ENCODE data around the gene TMEM52B. TPM values are rescaled to one million over a fixed set of nuclear protein-coding genes. Genes with fewer than 3 reads are reported as not detected.
"Not testable (repeated sequence)": the region's sequence is repeated elsewhere in the genome, so short reads cannot be mapped to it uniquely, and the experiment has no call there.

Gene TMEM52B
- total RNA-seq, 1 donor from 2014 or later = not detected

DNA sequence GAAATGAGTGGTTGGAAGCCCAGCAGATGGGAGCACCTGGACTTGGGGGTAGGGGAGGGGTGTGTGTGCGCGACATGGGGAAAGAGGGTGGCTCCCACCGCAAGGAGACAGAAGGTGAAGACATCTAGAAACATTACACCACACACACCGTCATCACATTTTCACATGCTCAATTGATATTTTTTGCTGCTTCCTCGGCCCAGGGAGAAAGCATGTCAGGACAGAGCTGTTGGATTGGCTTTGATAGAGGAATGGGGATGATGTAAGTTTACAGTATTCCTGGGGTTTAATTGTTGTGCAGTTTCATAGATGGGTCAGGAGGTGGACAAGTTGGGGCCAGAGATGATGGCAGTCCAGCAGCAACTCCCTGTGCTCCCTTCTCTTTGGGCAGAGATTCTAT lies 43.0 kb downstream of the TMEM52B start:
- no peaks in the 10 kb centered on the region for H3K9me3 ChIP-seq
- peaks cover 14% of the 10 kb centered on the region for H3K4me1 ChIP-seq
- intact Hi-C loops (cut with DNase I) = no loop called here
- H3K4me3 ChIP-seq = no peak overlapping the region
- no peak for DNase-seq (ENCODE audit: extremely low spot score in 2 of 2)
- H3K36me3 ChIP-seq = peaks cover 7 to 67% of the 10 kb centered on the region in 2 donors
- H3K27ac ChIP-seq = no peak overlapping the region
- TF ChIP-seq POLR2AphosphoS5 (IDR thresholded peaks at IDR 0.05; ENCODE audit: insufficient read depth in 1 of 2, low read depth in 1 of 2) (no peak), POLR2A (IDR thresholded peaks at IDR 0.05) (no peak)
- TF ChIP-seq, protein P1, sequence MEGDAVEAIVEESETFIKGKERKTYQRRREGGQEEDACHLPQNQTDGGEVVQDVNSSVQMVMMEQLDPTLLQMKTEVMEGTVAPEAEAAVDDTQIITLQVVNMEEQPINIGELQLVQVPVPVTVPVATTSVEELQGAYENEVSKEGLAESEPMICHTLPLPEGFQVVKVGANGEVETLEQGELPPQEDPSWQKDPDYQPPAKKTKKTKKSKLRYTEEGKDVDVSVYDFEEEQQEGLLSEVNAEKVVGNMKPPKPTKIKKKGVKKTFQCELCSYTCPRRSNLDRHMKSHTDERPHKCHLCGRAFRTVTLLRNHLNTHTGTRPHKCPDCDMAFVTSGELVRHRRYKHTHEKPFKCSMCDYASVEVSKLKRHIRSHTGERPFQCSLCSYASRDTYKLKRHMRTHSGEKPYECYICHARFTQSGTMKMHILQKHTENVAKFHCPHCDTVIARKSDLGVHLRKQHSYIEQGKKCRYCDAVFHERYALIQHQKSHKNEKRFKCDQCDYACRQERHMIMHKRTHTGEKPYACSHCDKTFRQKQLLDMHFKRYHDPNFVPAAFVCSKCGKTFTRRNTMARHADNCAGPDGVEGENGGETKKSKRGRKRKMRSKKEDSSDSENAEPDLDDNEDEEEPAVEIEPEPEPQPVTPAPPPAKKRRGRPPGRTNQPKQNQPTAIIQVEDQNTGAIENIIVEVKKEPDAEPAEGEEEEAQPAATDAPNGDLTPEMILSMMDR (IDR thresholded peaks at IDR 0.05) = no peak
- H3K27me3 ChIP-seq = no peaks in the 10 kb centered on the region

DNA sequence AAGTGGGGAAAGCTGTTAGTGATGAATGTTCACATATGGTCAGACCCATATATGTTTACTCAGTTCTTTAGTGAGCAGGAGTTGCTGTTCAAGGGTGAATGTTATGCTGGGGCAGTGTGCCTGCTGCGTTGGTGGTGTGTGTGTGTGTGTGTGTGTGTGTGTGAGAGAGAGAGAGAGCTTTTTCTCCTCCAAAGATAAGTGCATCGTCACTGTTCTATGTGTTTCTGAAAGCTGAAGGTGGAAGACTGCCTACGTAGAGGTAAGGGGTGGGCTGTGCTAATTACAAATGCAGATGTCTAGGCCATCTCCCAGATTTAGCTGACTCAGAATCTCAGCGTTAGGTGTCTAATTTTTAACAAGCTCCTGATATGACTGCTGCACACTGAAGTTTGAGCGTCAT lies 44.4 kb downstream of the TMEM52B start:
- Histone ChIP-seq H3K36me3 (peaks cover 7 to 62% of the 10 kb centered on the region in 2 donors), H3K27me3 (no peaks in the 10 kb centered on the region)

DNA sequence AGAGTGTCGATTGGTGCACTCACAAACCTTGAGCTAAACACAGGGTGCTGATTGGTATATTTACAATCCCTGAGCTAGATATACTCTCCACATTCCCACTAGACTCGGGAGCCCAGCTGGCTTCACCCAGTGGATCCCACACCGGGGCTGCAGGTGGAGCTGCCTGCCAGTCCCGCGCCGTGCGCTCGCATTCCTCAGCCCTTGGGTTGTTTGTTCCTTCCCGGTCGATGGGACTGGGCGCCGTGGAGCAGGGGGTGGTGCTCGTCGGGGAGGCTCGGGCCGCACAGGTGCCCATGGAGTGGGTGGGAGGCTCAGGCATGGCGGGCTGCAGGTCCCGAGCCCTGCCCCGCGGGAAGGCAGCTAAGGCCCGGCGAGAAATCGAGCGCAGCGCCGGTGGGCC lies 46.6 kb downstream of the TMEM52B start:
- H3K27ac ChIP-seq; H3K4me3 ChIP-seq; H3K9me3 ChIP-seq; DNase-seq (ENCODE audit: extremely low spot score in 2 of 2); H3K4me1 ChIP-seq; H3K27me3 ChIP-seq; intact Hi-C loops (cut with DNase I): not testable (repeated sequence)
- H3K36me3 ChIP-seq = peaks cover 7 to 40% of the 10 kb centered on the region in 2 donors
- TF ChIP-seq POLR2AphosphoS5 (IDR thresholded peaks at IDR 0.05; ENCODE audit: insufficient read depth in 1 of 2, low read depth in 1 of 2) = peak in 1 of 2 donors; percentile 49

More for the DNA sequence above, 44.4 kb downstream of the TMEM52B start:
- peaks cover 14% of the 10 kb centered on the region for H3K4me1 ChIP-seq
- H3K27ac ChIP-seq = no peak overlapping the region
- no peak overlapping the region for H3K4me3 ChIP-seq
- intact Hi-C loops (cut with DNase I) = no loop called here
- TF ChIP-seq, protein P1 (IDR thresholded peaks at IDR 0.05) = no peak
- TF ChIP-seq POLR2AphosphoS5 (IDR thresholded peaks at IDR 0.05; ENCODE audit: insufficient read depth in 1 of 2, low read depth in 1 of 2) = no peak
- TF ChIP-seq POLR2A (IDR thresholded peaks at IDR 0.05) = no peak
- DNase-seq (ENCODE audit: extremely low spot score in 2 of 2) = no peak
- H3K9me3 ChIP-seq = no peaks in the 10 kb centered on the region

DNA sequence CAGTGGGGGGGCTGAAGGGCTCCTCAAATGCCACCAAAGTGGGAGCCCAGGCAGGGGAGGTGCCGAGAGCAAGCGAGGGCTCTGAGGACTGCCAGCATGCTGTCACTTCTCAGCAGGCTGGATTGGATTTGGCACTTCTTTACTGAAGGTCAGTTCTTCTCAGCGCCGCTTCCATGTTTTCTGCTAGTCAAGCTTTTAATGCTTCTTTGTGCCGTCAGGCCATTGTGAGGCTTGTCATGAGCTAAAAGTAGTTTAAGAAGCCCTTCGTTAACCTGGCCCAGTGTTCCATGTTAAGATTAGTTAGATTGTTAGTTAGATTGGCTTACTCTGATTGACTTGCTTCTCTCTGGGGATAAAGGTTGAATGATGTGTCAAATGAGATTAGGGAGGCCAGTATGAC lies 47.3 kb downstream of the TMEM52B start:
- Histone ChIP-seq H3K4me3 (no peak overlapping the region), H3K9me3 (no peaks in the 10 kb centered on the region), H3K4me1 (no peaks in the 10 kb centered on the region), H3K27ac (no peak overlapping the region), H3K36me3 (peaks cover 7 to 34% of the 10 kb centered on the region in 2 donors), H3K27me3 (no peaks in the 10 kb centered on the region)
- TF ChIP-seq POLR2A (IDR thresholded peaks at IDR 0.05) = no peak
- TF ChIP-seq POLR2AphosphoS5 (IDR thresholded peaks at IDR 0.05; ENCODE audit: insufficient read depth in 1 of 2, low read depth in 1 of 2) = no peak
- TF ChIP-seq, protein P1 (IDR thresholded peaks at IDR 0.05) = no peak
- no peak for DNase-seq (ENCODE audit: extremely low spot score in 2 of 2)
- intact Hi-C loops (cut with DNase I) = no loop called here

DNA sequence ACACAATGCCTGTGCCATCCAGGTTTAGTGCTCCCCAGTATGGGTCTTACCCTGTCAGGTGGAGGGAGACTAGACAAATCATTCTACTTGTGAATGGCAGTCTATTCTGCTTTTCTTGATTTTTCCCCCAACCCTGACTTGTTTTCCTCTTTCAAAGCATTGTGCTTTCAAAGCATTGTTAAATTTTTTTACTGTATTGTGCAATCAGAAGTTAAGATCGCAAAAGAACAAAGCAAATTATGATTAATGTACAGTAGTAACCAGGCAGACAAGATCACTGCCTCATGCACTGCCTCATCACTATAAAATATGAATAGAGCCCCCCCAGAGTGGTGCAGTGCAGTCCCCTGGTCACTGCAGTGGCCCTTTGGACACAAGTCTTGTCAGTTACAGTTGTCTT lies 47.9 kb downstream of the TMEM52B start:
- no peak overlapping the region for H3K27ac ChIP-seq
- intact Hi-C loops (cut with DNase I) = no loop called here
- H3K36me3 ChIP-seq = peaks cover 2 to 27% of the 10 kb centered on the region in 2 donors
- no peaks in the 10 kb centered on the region for H3K4me1 ChIP-seq
- TF ChIP-seq POLR2AphosphoS5 (IDR thresholded peaks at IDR 0.05; ENCODE audit: insufficient read depth in 1 of 2, low read depth in 1 of 2) (no peak), POLR2A (IDR thresholded peaks at IDR 0.05) (no peak)
- TF ChIP-seq, protein P1 (IDR thresholded peaks at IDR 0.05) = no peak
- H3K4me3 ChIP-seq = no peak overlapping the region
- H3K9me3 ChIP-seq = no peaks in the 10 kb centered on the region
- DNase-seq (ENCODE audit: extremely low spot score in 2 of 2) = no peak
- no peaks in the 10 kb centered on the region for H3K27me3 ChIP-seq
